ENCODE data around the gene TCF12.
A peak's percentile ranks its signal among the peaks of the same experiment; 100 is the strongest.

The TCF12 gene

GRCh38 chr15:57307527-57308169 is 389.2 kb downstream of the TCF12 start:
- no peaks in the 10 kb centered on the region for H3K36me3 ChIP-seq (ENCODE audit: insufficient read depth, low read length)
- no peaks in the 10 kb centered on the region for H3F3A ChIP-seq (ENCODE audit: low read depth)
- no peak for TF ChIP-seq CTCF (conservative IDR thresholded peaks at IDR 0.05; ENCODE audit: low read length)
- no peak overlapping the region for H3K4me3 ChIP-seq (ENCODE audit: low read length, poor library complexity, severe bottlenecking)
- H3K9me3 ChIP-seq (ENCODE audit: insufficient read depth, low read depth, low read length), result no peaks in the 10 kb centered on the region
- H3K79me2 ChIP-seq (ENCODE audit: insufficient read depth, low read length), result no peaks in the 10 kb centered on the region
- no peaks in the 10 kb centered on the region for H3K9me2 ChIP-seq (replicated peaks; ENCODE audit: low read depth, low read length)
- no peaks in the 10 kb centered on the region for H3K27me3 ChIP-seq (ENCODE audit: insufficient read depth, low read length, poor library complexity, severe bottlenecking)
- no peak overlapping the region for H2AFZ ChIP-seq (ENCODE audit: low read length)
- no peak overlapping the region for H3K9ac ChIP-seq (ENCODE audit: low read depth, low read length, poor library complexity, severe bottlenecking)
- H3K4me1 ChIP-seq (ENCODE audit: insufficient read depth, low read length, poor library complexity, severe bottlenecking), result peaks cover 3% of the 10 kb centered on the region
- no peaks in the 10 kb centered on the region for H4K20me1 ChIP-seq (ENCODE audit: insufficient read depth, low read length, poor library complexity, severe bottlenecking)
- no peak overlapping the region for H3K4me2 ChIP-seq (ENCODE audit: low read depth, low read length, poor library complexity, severe bottlenecking)

GRCh38 chr15:57308170-57308545 is 389.7 kb downstream of the TCF12 start:
- H3K4me2 ChIP-seq (ENCODE audit: low read depth, low read length, poor library complexity, severe bottlenecking), result no peak overlapping the region
- no peaks in the 10 kb centered on the region for H3K27me3 ChIP-seq (ENCODE audit: insufficient read depth, low read length, poor library complexity, severe bottlenecking)
- no peaks in the 10 kb centered on the region for H4K20me1 ChIP-seq (ENCODE audit: insufficient read depth, low read length, poor library complexity, severe bottlenecking)
- H3K4me3 ChIP-seq (ENCODE audit: low read length, poor library complexity, severe bottlenecking), result no peak overlapping the region
- H3K36me3 ChIP-seq (ENCODE audit: insufficient read depth, low read length), result no peaks in the 10 kb centered on the region
- no peaks in the 10 kb centered on the region for H3K9me3 ChIP-seq (ENCODE audit: insufficient read depth, low read depth, low read length)
- H2AFZ ChIP-seq (ENCODE audit: low read length), result no peak overlapping the region
- no peak for TF ChIP-seq EZH2phosphoT487 (IDR thresholded peaks at IDR 0.05; ENCODE audit: borderline replicate concordance)
- no peak for TF ChIP-seq CTCF (conservative IDR thresholded peaks at IDR 0.05; ENCODE audit: low read length)
- H3K9ac ChIP-seq (ENCODE audit: low read depth, low read length, poor library complexity, severe bottlenecking), result no peak overlapping the region
- H3K4me1 ChIP-seq (ENCODE audit: insufficient read depth, low read length, poor library complexity, severe bottlenecking), result peaks cover 3% of the 10 kb centered on the region
- no peaks in the 10 kb centered on the region for H3F3A ChIP-seq (ENCODE audit: low read depth)
- no peaks in the 10 kb centered on the region for H3K79me2 ChIP-seq (ENCODE audit: insufficient read depth, low read length)
- no peaks in the 10 kb centered on the region for H3K9me2 ChIP-seq (replicated peaks; ENCODE audit: low read depth, low read length)

GRCh38 chr15:57309856-57310760 is 391.7 kb downstream of the TCF12 start:
- Histone ChIP-seq H3K27me3 (ENCODE audit: insufficient read depth, low read length, poor library complexity, severe bottlenecking) (no peaks in the 10 kb centered on the region), H3K4me1 (ENCODE audit: insufficient read depth, low read length, poor library complexity, severe bottlenecking) (peaks cover 3% of the 10 kb centered on the region)
- no peak for TF ChIP-seq CTCF (conservative IDR thresholded peaks at IDR 0.05; ENCODE audit: low read length)
- no peak for TF ChIP-seq EZH2phosphoT487 (IDR thresholded peaks at IDR 0.05; ENCODE audit: borderline replicate concordance)

More at GRCh38 chr15:57309856-57310760, 391.7 kb downstream of the TCF12 start:
- H3K9ac ChIP-seq (ENCODE audit: low read depth, low read length, poor library complexity, severe bottlenecking), result no peak overlapping the region
- no peaks in the 10 kb centered on the region for H4K20me1 ChIP-seq (ENCODE audit: insufficient read depth, low read length, poor library complexity, severe bottlenecking)
- H3K4me3 ChIP-seq (ENCODE audit: low read length, poor library complexity, severe bottlenecking), result no peak overlapping the region
- 0 out of 2 replicates have a peak overlapping the region, but pooled peaks have one; percentile 19 for H2AFZ ChIP-seq (ENCODE audit: low read length)
- no peaks in the 10 kb centered on the region for H3K36me3 ChIP-seq (ENCODE audit: insufficient read depth, low read length)
- no peak overlapping the region for H3K4me2 ChIP-seq (ENCODE audit: low read depth, low read length, poor library complexity, severe bottlenecking)
- H3K9me3 ChIP-seq (ENCODE audit: insufficient read depth, low read depth, low read length), result no peaks in the 10 kb centered on the region
- H3F3A ChIP-seq (ENCODE audit: low read depth), result no peaks in the 10 kb centered on the region
- no peaks in the 10 kb centered on the region for H3K9me2 ChIP-seq (replicated peaks; ENCODE audit: low read depth, low read length)
- H3K79me2 ChIP-seq (ENCODE audit: insufficient read depth, low read length), result no peaks in the 10 kb centered on the region
